Gastroesophageal sphincter (tissue), 3 donors: Measurements from ENCODE around the gene LMO7.

Experiments used
- CTCF ChIP-seq, 4 experiments: fragments of 200-600 bp in 2 of 4; fragments of 450-650 bp in 2 of 4; sonication (generic) in 1 of 4; IDR thresholded peaks; one replicate each; pipeline ENCODE4 v1.5.1; 2017 to 2019; ENCODE audit warnings: antibody characterized with exemption in 4 of 4, mild to moderate bottlenecking in 2 of 4, moderate library complexity in 2 of 4
- EP300 ChIP-seq: sonication (generic); formaldehyde crosslinking; IDR thresholded peaks from one replicate; pipeline ENCODE4 v1.6.1; 2017; ENCODE audit warnings: antibody characterized with exemption, mild to moderate bottlenecking
- POLR2A ChIP-seq, 2 donors: fragments of 450-650 bp; IDR thresholded peaks; one replicate each; pipeline ENCODE4 v1.6.1; 2017; ENCODE audit warnings: antibody characterized with exemption in 2 of 2, mild to moderate bottlenecking in 2 of 2, moderate library complexity in 1 of 2
- POLR2AphosphoS5 ChIP-seq: sonication (generic); formaldehyde crosslinking; IDR thresholded peaks from one replicate; pipeline ENCODE4 v1.6.1; 2017; ENCODE audit warnings: antibody characterized with exemption

DNA sequence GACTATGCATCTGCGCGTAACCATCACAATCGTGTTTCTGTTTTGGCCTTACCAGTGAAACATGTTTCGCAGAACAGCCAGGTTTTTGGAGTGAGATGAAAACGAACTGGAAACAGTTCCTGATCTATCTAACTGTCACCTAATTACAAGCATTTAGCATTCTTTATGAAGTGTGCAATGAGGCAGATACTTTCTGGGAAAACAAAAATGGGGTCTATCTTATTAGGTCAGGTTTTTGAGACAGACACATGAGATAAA lies 182.8 kb downstream of the LMO7 start:
- no peak for TF ChIP-seq POLR2A (IDR thresholded peaks at IDR 0.05)
- TF ChIP-seq CTCF (IDR thresholded peaks at IDR 0.05): no peak
- TF ChIP-seq EP300: no peak
- no peak for TF ChIP-seq POLR2AphosphoS5
